ENCODE results near the gene ZNF669.

ZNF669 gene

DNA sequence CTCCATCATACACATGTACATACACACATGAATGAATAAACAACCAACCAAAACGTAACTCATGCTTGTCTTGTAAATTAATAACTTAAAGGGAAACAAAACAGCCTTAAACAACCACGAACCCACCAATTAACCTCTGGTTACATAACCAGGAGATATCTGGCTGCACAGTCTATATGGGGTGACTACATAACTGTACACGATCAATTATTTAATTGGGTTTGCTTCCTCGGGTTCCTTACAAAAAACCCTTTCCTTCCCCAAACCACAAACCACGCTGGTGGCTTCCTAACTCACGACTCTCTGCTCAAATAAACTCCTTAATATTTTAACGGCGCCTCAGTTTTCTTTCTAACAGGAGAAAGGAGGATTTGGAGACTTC lies 26.3 kb downstream of the ZNF669 start:
- Histone ChIP-seq H3K4me3 (ENCODE audit: insufficient read depth, low read depth, low read length) (peak overlapping the region; percentile 89), H3K36me3 (ENCODE audit: control insufficient read depth, insufficient read depth, low read length) (peaks cover 12% of the 10 kb centered on the region), H3K27me3 (ENCODE audit: control insufficient read depth, insufficient read depth, low read length, poor library complexity, severe bottlenecking) (no peaks in the 10 kb centered on the region), H3K27ac (ENCODE audit: insufficient read depth, low read depth, low read length, poor library complexity, severe bottlenecking) (no peak overlapping the region), H3K9me3 (ENCODE audit: control insufficient read depth, low read length) (peaks cover 6% of the 10 kb centered on the region), H3K4me1 (ENCODE audit: control insufficient read depth, insufficient read depth, low read length) (no peaks in the 10 kb centered on the region)
- WGBS, 2 experiments: 1 to 3% methylated on average over 8 of the region's 8 CpGs

GRCh38 chr1:247077213-247077612 lies 26.9 kb downstream of the ZNF669 start:
- peaks cover 12% of the 10 kb centered on the region for H3K36me3 ChIP-seq (ENCODE audit: control insufficient read depth, insufficient read depth, low read length)
- no peaks in the 10 kb centered on the region for H3K27me3 ChIP-seq (ENCODE audit: control insufficient read depth, insufficient read depth, low read length, poor library complexity, severe bottlenecking)
- H3K9me3 ChIP-seq (ENCODE audit: control insufficient read depth, low read length): peaks cover 6% of the 10 kb centered on the region
- 90 to 96% methylated on average over 2 of the region's 3 CpGs for WGBS, 2 experiments
- no peak overlapping the region for H3K27ac ChIP-seq (ENCODE audit: insufficient read depth, low read depth, low read length, poor library complexity, severe bottlenecking)
- H3K4me3 ChIP-seq (ENCODE audit: insufficient read depth, low read depth, low read length): peak overlapping the region; percentile 89
- H3K4me1 ChIP-seq (ENCODE audit: control insufficient read depth, insufficient read depth, low read length): no peaks in the 10 kb centered on the region

- peaks cover 6% of the 10 kb centered on the region for H3K9me3 ChIP-seq (ENCODE audit: control insufficient read depth, low read length)
These were observed 33.5 kb downstream of the ZNF669 start for GRCh38 chr1:247070645-247071044.

GRCh38 chr1:247064304-247064703 lies 39.9 kb downstream of the ZNF669 start:
- Histone ChIP-seq H3K9me3 (ENCODE audit: control insufficient read depth, low read length) (peaks cover 3% of the 10 kb centered on the region), H3K36me3 (ENCODE audit: control insufficient read depth, insufficient read depth, low read length) (no peaks in the 10 kb centered on the region), H3K4me1 (ENCODE audit: control insufficient read depth, insufficient read depth, low read length) (no peaks in the 10 kb centered on the region), H3K27me3 (ENCODE audit: control insufficient read depth, insufficient read depth, low read length, poor library complexity, severe bottlenecking) (no peaks in the 10 kb centered on the region), H3K4me3 (ENCODE audit: insufficient read depth, low read depth, low read length) (no peak overlapping the region), H3K27ac (ENCODE audit: insufficient read depth, low read depth, low read length, poor library complexity, severe bottlenecking) (no peak overlapping the region)
- 95 to 96% methylated on average over 3 of the region's 3 CpGs for WGBS, 2 experiments

More at GRCh38 chr1:247070645-247071044, 33.5 kb downstream of the ZNF669 start:
- 83% methylated on average over 3 of the region's 3 CpGs; no CpG with 5 or more reads in 1 of the 2 experiments for WGBS, 2 experiments
- no peaks in the 10 kb centered on the region for H3K4me1 ChIP-seq (ENCODE audit: control insufficient read depth, insufficient read depth, low read length)
- H3K36me3 ChIP-seq (ENCODE audit: control insufficient read depth, insufficient read depth, low read length): peaks cover 12% of the 10 kb centered on the region
- no peak overlapping the region for H3K4me3 ChIP-seq (ENCODE audit: insufficient read depth, low read depth, low read length)
- no peaks in the 10 kb centered on the region for H3K27me3 ChIP-seq (ENCODE audit: control insufficient read depth, insufficient read depth, low read length, poor library complexity, severe bottlenecking)
- H3K27ac ChIP-seq (ENCODE audit: insufficient read depth, low read depth, low read length, poor library complexity, severe bottlenecking): no peak overlapping the region

GRCh38 chr1:247060771-247061170 lies 43.4 kb downstream of the ZNF669 start:
- 97 to 98% methylated on average over 4 of the region's 4 CpGs for WGBS, 2 experiments

DNA sequence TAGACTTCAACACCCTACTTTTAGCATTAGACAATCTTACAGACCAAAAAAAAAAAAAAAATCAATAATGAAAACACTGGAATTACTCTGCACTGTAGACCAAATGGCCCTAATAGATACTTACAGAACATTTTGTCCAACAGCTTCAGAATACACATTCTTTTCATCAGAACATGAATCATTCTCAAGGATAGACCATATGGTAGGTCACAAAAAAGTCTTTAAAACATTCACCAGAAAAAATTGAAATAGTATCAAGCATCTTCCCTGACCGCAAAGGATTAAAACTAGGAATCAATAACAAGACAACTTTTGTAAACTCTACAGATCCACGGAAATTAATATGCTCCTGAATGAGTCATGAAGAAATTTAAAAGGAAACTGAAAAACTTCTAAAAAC lies 48.1 kb downstream of the ZNF669 start:
- Histone ChIP-seq H3K4me3 (ENCODE audit: insufficient read depth, low read depth, low read length) (no peak overlapping the region), H3K27me3 (ENCODE audit: control insufficient read depth, insufficient read depth, low read length, poor library complexity, severe bottlenecking) (no peaks in the 10 kb centered on the region), H3K9me3 (ENCODE audit: control insufficient read depth, low read length) (peaks cover 18% of the 10 kb centered on the region), H3K27ac (ENCODE audit: insufficient read depth, low read depth, low read length, poor library complexity, severe bottlenecking) (no peak overlapping the region), H3K4me1 (ENCODE audit: control insufficient read depth, insufficient read depth, low read length) (no peaks in the 10 kb centered on the region), H3K36me3 (ENCODE audit: control insufficient read depth, insufficient read depth, low read length) (peaks cover 13% of the 10 kb centered on the region)
- 95 to 100% methylated on average over 1 to 2 of the region's 2 CpGs for WGBS, 2 experiments

More at GRCh38 chr1:247060771-247061170, 43.4 kb downstream of the ZNF669 start:
- Histone ChIP-seq H3K4me3 (ENCODE audit: insufficient read depth, low read depth, low read length) (no peak overlapping the region), H3K4me1 (ENCODE audit: control insufficient read depth, insufficient read depth, low read length) (no peaks in the 10 kb centered on the region), H3K27me3 (ENCODE audit: control insufficient read depth, insufficient read depth, low read length, poor library complexity, severe bottlenecking) (no peaks in the 10 kb centered on the region), H3K36me3 (ENCODE audit: control insufficient read depth, insufficient read depth, low read length) (no peaks in the 10 kb centered on the region), H3K9me3 (ENCODE audit: control insufficient read depth, low read length) (peaks cover 3% of the 10 kb centered on the region), H3K27ac (ENCODE audit: insufficient read depth, low read depth, low read length, poor library complexity, severe bottlenecking) (no peak overlapping the region)

DNA sequence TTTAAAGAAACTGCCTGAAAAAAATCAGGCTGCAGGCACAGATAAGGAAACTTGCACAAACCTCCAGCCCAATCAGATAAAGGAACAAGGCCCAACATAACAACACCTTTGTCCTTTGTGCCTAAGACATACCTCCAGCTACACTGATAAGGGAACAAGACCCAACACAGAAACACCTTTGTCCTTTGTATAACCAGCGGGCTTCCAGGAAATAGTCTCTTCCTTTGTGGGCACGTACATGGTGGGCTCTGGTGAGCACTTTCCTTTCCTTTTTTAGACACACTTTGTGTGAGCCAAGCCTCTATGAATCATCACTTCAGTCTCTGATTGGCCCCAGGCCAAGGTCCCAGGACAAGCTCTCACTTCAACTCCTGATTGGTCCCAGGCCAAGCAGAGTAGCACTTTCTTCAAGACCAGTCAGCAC lies 49.2 kb downstream of the ZNF669 start:
- H3K4me3 ChIP-seq (ENCODE audit: insufficient read depth, low read depth, low read length): no peak overlapping the region
- H3K9me3 ChIP-seq (ENCODE audit: control insufficient read depth, low read length): peaks cover 18% of the 10 kb centered on the region
- no peaks in the 10 kb centered on the region for H3K4me1 ChIP-seq (ENCODE audit: control insufficient read depth, insufficient read depth, low read length)
- H3K27me3 ChIP-seq (ENCODE audit: control insufficient read depth, insufficient read depth, low read length, poor library complexity, severe bottlenecking): no peaks in the 10 kb centered on the region
- WGBS, 2 experiments: 70 to 71% methylated on average over 2 of the region's 2 CpGs
- no peak overlapping the region for H3K27ac ChIP-seq (ENCODE audit: insufficient read depth, low read depth, low read length, poor library complexity, severe bottlenecking)
- peaks cover 13% of the 10 kb centered on the region for H3K36me3 ChIP-seq (ENCODE audit: control insufficient read depth, insufficient read depth, low read length)
